Karpas-422 (cell line): ENCODE results near the gene GAK. TPM values are rescaled to one million over a fixed set of nuclear protein-coding genes. Genes with fewer than 3 reads are reported as not detected.

Experiments used
- DNase-seq: peaks from one replicate; pipeline ENCODE4 v3.0.0-alpha.2; 2015
- H2AFZ ChIP-seq: fragments of 200-600 bp; sonication (generic); 2 replicates; pipeline ENCODE4 v1.6.1; 2014; ENCODE audit warnings: antibody characterized with exemption, low read length, mixed read lengths
- H3K27ac ChIP-seq: fragments of 200-600 bp; sonication (generic); 2 replicates; pipeline ENCODE4 v1.5.1; 2014; ENCODE audit warnings: mild to moderate bottlenecking, low read length, moderate library complexity
- H3K27me3 ChIP-seq: fragments of 200-600 bp; sonication (generic); 2 replicates; pipeline ENCODE4 v1.6.1; 2014; ENCODE audit warnings: low read length, mixed read lengths
- H3K36me3 ChIP-seq: fragments of 200-600 bp; sonication (generic); 2 replicates; pipeline ENCODE4 v1.6.1; 2014; ENCODE audit warnings: low read length, mixed read lengths; ENCODE audit not compliant: insufficient read depth
- H3K4me1 ChIP-seq: fragments of 200-600 bp; sonication (generic); 2 replicates; pipeline ENCODE4 v1.6.1; 2014; ENCODE audit warnings: mild to moderate bottlenecking, low read length, mixed read lengths
- H3K4me2 ChIP-seq: fragments of 200-600 bp; sonication (generic); 2 replicates; pipeline ENCODE4 v1.6.1; 2014; ENCODE audit warnings: low read length, low read depth, mild to moderate bottlenecking; ENCODE audit not compliant: poor library complexity, severe bottlenecking
- H3K4me3 ChIP-seq: fragments of 200-600 bp; sonication (generic); 2 replicates; pipeline ENCODE4 v1.5.1; 2014; ENCODE audit warnings: mild to moderate bottlenecking, antibody characterized with exemption, low read length, mixed read lengths
- H3K79me2 ChIP-seq: fragments of 200-600 bp; sonication (generic); 2 replicates; pipeline ENCODE4 v1.6.1; 2014; ENCODE audit warnings: mild to moderate bottlenecking, low read length, mixed read lengths
- H3K9ac ChIP-seq: fragments of 200-600 bp; sonication (generic); 2 replicates; pipeline ENCODE4 v1.6.0; 2014; ENCODE audit warnings: low read length
- H3K9me2 ChIP-seq: fragments of 200-600 bp; sonication (generic), shearing (Covaris generic); replicated peaks from 2 replicates; pipeline ENCODE4 v1.6.0; 2014; ENCODE audit warnings: mild to moderate bottlenecking, low read length, moderate library complexity; ENCODE audit not compliant: insufficient read depth
- H3K9me3 ChIP-seq: fragments of 300-700, 200-600 bp; sonication (generic); 2 replicates; pipeline ENCODE4 v1.6.1; 2014; ENCODE audit warnings: low read length, mixed read lengths
- H4K20me1 ChIP-seq: fragments of 200-600 bp; sonication (generic); 2 replicates; pipeline ENCODE4 v1.6.1; 2014; ENCODE audit warnings: mild to moderate bottlenecking, antibody characterized with exemption, low read length, low read depth; ENCODE audit not compliant: insufficient read depth
- total RNA-seq: library from RNA; depleted of rRNA; stranded (reverse); fragments of >200 nt; shearing (Covaris generic); gene quantifications from 2 replicates; pipeline ENCODE4 v1.2.3, GENCODE V29; 2014; ENCODE audit warnings: low replicate concordance

Gene GAK
- total RNA-seq, 1 experiment from 2014 or later, result 48.8 TPM

DNA sequence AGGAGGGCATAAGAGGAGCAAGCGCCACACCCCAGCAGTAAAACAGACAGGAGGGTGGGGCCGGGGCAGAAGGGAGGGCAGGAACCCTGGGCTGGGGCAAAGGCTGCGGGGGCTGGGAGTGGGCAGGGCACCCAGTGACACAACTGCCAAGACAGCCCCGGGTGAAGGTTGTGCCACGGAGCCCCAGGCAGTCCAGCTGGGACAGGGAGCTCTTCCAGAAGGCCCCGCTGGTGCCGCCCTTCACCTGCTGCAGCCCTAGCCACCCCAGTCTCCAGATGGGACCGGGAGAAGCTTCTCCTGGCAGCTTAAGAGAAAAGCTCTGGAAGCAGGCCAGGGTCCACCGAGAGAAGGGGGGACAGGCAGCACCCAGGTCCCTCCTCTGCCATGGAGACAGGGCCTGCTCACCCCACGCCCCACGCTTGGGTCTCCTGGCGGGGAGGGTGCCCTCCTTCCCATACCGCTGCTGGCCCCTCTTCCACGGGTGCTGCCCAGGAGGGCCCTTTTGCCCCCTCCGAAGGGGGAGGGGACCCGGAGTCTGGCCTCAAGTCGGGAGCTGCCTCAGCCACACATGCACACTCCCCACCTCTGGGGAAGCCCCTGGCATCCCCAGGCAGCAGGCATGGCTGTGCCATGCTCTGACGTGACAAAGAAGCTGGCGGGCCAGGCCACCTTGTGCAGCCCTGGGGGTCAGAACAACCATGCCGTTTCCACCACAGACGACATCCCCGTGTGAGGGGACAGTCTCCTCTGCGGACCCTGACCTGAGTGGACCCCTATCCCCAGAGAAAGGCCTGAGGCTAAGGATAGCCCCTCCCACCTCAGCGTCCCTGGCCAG lies 39.8 kb upstream of the GAK start:
- Histone ChIP-seq H3K36me3 (no peaks in the 10 kb centered on the region), H4K20me1 (peaks cover 12% of the 10 kb centered on the region; the same call in 1 of the 2 replicates), H2AFZ (no peak overlapping the region), H3K27me3 (no peaks in the 10 kb centered on the region), H3K27ac (no peak overlapping the region), H3K4me2 (peak overlapping the region; percentile 97), H3K9me3 (no peaks in the 10 kb centered on the region), H3K79me2 (no peaks in the 10 kb centered on the region), H3K4me3 (peak overlapping the region; percentile 96), H3K9ac (peak overlapping the region; percentile 80), H3K9me2 (no peaks in the 10 kb centered on the region), H3K4me1 (peaks cover 10% of the 10 kb centered on the region)
- no peak for DNase-seq

GRCh38 chr4:970854-971520 lies 38.9 kb upstream of the GAK start:
- H2AFZ ChIP-seq, result no peak overlapping the region
- H3K4me1 ChIP-seq, result peaks cover 10% of the 10 kb centered on the region

DNA sequence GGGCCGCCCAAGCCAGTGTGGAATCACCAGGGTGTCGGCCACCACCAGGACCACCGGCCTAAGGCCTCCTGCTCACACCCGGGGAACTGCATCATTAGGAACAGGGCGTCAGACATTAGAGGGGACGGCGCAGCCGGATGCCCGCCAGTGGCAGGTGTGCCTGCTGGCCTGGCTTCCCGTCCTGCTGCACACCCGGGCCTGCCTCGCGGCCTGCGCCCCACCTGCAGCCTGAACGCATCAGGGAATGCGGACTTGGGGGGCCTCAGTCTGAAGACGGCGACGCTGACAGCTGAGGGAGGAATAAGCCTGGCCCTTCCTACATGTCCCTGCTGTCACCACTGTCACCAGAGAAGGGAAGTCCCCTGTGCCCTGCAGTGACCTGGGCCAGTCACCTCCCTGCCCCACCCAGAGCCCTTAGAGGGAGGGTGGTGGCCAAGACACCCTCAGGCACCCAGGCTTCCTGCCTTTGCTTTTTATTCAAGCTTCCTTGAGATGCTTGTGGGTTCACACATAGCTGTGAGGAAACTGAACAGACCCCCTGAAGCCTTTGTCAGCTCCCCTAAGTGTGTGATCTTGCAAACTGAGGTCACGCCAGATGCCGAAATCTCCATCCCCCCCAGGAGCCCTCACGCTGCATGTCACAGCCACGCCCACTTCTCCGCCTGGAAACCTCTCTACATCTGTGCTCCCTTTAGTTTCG lies 38.1 kb upstream of the GAK start:
- Histone ChIP-seq H3K9me2 (no peaks in the 10 kb centered on the region), H3K4me3 (no peak overlapping the region), H3K79me2 (no peaks in the 10 kb centered on the region), H3K27ac (no peak overlapping the region), H3K36me3 (no peaks in the 10 kb centered on the region), H3K27me3 (no peaks in the 10 kb centered on the region), H2AFZ (no peak overlapping the region), H3K9me3 (no peaks in the 10 kb centered on the region), H3K4me2 (no peak overlapping the region), H4K20me1 (peaks cover 12% of the 10 kb centered on the region; the same call in 1 of the 2 replicates), H3K9ac (no peak overlapping the region), H3K4me1 (peaks cover 10% of the 10 kb centered on the region)
- no peak for DNase-seq

More at GRCh38 chr4:970854-971520, 38.9 kb upstream of the GAK start:
- Histone ChIP-seq H3K4me3 (no peak overlapping the region), H3K27me3 (no peaks in the 10 kb centered on the region), H3K9ac (no peak overlapping the region), H4K20me1 (peaks cover 12% of the 10 kb centered on the region; the same call in 1 of the 2 replicates), H3K27ac (no peak overlapping the region), H3K4me2 (no peak overlapping the region), H3K79me2 (no peaks in the 10 kb centered on the region), H3K9me2 (no peaks in the 10 kb centered on the region), H3K9me3 (no peaks in the 10 kb centered on the region), H3K36me3 (no peaks in the 10 kb centered on the region)
- DNase-seq, result no peak

DNA sequence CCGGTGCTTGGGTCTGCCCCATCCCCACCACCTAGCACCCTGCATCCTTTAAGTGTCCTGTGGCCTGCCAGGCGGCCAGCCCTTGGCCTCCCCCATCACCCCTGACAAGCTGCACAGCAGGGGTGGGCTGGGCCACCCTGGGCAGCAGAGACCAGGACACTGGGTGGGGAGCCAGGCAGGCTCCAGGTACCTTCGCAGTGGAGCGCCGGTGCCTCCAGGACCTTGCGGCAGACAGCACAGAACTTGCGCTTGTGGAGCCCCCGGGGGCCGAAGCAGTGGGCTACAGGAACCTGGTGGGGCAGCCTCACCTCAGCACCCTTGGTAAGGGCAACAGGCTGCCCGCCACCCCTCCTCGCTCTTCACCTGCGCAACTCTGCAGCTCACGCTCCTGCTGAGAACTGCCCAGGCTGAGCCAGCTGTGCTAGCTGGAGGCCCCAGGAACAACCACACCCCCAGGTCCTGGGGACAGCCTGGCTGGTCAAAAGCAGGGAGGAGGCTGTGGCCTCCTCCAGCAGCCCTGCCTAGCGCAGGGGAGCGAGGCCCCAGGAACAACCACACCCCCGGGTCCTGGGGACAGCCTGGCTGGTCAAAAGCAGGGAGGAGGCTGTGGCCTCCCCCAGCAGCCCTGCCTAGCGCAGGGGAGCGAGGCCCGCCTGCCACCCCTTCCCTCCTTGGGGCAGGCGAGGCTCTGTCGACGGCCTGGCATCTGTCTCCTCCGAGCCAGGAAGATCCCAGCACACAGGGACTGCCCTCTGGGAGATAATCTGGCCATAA lies 36.7 kb upstream of the GAK start:
- Histone ChIP-seq H4K20me1 (peaks cover 12% of the 10 kb centered on the region; the same call in 1 of the 2 replicates), H3K4me3 (no peak overlapping the region), H3K4me1 (peaks cover 10% of the 10 kb centered on the region)

GRCh38 chr4:968221-968620 lies 36.1 kb upstream of the GAK start:
- Histone ChIP-seq H4K20me1 (peaks cover 12% of the 10 kb centered on the region; the same call in 1 of the 2 replicates), H3K36me3 (no peaks in the 10 kb centered on the region), H2AFZ (no peak overlapping the region), H3K9me2 (no peaks in the 10 kb centered on the region), H3K27ac (no peak overlapping the region), H3K4me2 (no peak overlapping the region), H3K27me3 (no peaks in the 10 kb centered on the region), H3K79me2 (no peaks in the 10 kb centered on the region), H3K9ac (no peak overlapping the region), H3K9me3 (no peaks in the 10 kb centered on the region), H3K4me1 (peaks cover 10% of the 10 kb centered on the region), H3K4me3 (no peak overlapping the region)
- DNase-seq, result no peak

More for the DNA sequence above, 36.7 kb upstream of the GAK start:
- no peaks in the 10 kb centered on the region for H3K9me2 ChIP-seq
- H3K9ac ChIP-seq, result no peak overlapping the region
- H3K9me3 ChIP-seq, result no peaks in the 10 kb centered on the region
- no peaks in the 10 kb centered on the region for H3K27me3 ChIP-seq
- H2AFZ ChIP-seq, result no peak overlapping the region
- H3K4me2 ChIP-seq, result no peak overlapping the region
- DNase-seq, result no peak
- no peaks in the 10 kb centered on the region for H3K79me2 ChIP-seq
- no peaks in the 10 kb centered on the region for H3K36me3 ChIP-seq
- H3K27ac ChIP-seq, result no peak overlapping the region

DNA sequence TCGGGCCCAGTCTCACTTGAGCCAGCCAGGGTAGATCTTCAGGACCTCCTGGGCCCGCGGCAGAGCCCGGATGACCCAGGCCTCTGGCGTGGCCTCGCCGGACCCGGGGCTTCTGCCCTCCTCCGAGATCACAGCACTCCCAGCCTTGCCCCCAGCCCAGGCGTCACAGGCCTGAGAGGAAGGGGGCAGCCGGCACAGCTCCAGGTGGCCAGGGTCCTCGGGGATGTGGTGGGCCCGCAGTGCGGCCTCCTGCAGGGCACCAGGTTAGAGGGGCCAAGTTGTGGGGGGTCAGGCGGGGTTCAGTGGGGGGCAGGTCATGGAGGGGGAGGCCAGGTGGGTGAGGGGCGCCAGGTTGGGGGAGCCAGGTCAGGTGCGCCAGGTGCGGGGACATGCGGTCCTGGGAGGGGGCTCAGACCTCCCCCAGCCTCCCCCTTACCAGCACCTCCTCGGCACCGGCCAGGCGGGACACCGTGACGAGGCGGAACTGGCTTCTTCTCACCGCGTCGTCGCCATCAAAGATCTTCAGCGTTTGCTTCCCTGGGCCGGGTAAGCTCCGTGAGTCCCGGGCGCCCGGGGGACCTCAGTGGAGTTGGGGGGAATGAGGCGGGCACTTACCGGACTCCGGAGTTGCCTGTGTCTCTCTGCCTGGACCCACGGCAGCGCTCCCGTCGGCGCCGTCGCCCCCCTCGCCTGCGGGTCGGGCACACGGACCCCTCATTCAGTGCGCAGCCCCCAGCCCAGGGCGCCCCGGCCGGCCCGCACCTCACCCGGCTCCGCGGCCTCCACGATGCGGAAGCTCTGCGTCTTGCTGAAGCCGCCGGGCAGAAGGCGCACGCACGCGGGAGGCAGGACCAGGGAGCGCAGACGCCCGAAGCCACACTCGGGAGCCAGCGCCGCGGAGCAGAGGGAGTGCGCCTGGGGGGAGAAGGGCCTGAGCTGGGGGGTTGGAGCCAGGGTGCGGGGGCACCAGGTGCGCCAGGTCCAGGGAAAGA lies 35.3 kb upstream of the GAK start:
- Histone ChIP-seq H3K4me2 (no peak overlapping the region), H3K27me3 (no peaks in the 10 kb centered on the region), H3K27ac (no peak overlapping the region), H3K36me3 (no peaks in the 10 kb centered on the region), H3K9ac (no peak overlapping the region), H3K79me2 (no peaks in the 10 kb centered on the region), H2AFZ (no peak overlapping the region), H3K9me3 (no peaks in the 10 kb centered on the region), H3K4me3 (no peak overlapping the region), H3K9me2 (no peaks in the 10 kb centered on the region), H4K20me1 (peaks cover 10% of the 10 kb centered on the region; the same call in 1 of the 2 replicates), H3K4me1 (peaks cover 5% of the 10 kb centered on the region)
- DNase-seq, result no peak
